ENCODE data around the gene ECE1.

Gene ECE1

GRCh38 chr1:21313886-21314721 is 23.8 kb upstream of the ECE1 start:
- DNase-seq (ENCODE audit: low read depth, low spot score), result no peak
- in situ Hi-C loops (cut with HindIII; ENCODE audit: low sequenced_read_pairs), result no loop called here
- no peak overlapping the region for H3K4me3 ChIP-seq (ENCODE audit: low read depth, low read length)
- TF ChIP-seq CTCF (IDR thresholded peaks at IDR 0.05; ENCODE audit: low read depth, low read length), result no peak

- in situ Hi-C loops (cut with HindIII; ENCODE audit: low sequenced_read_pairs), result no loop called here
- DNase-seq (ENCODE audit: low read depth, low spot score), result peak; percentile 52
- TF ChIP-seq CTCF (IDR thresholded peaks at IDR 0.05; ENCODE audit: low read depth, low read length), result no peak
- H3K4me3 ChIP-seq (ENCODE audit: low read depth, low read length), result no peak overlapping the region
Observed at GRCh38 chr1:21313203-21313885, 23.1 kb upstream of the ECE1 start.

GRCh38 chr1:21312407-21312992 is 22.2 kb upstream of the ECE1 start:
- in situ Hi-C loops (cut with HindIII; ENCODE audit: low sequenced_read_pairs), result no loop called here
- no peak for DNase-seq (ENCODE audit: low read depth, low spot score)
- no peak for TF ChIP-seq CTCF (IDR thresholded peaks at IDR 0.05; ENCODE audit: low read depth, low read length)
- H3K4me3 ChIP-seq (ENCODE audit: low read depth, low read length), result no peak overlapping the region

GRCh38 chr1:21311016-21311415 is 20.8 kb upstream of the ECE1 start:
- H3K4me3 ChIP-seq (ENCODE audit: low read depth, low read length), result no peak overlapping the region
- TF ChIP-seq CTCF (IDR thresholded peaks at IDR 0.05; ENCODE audit: low read depth, low read length), result no peak
- in situ Hi-C loops (cut with HindIII; ENCODE audit: low sequenced_read_pairs), result no loop called here
- no peak for DNase-seq (ENCODE audit: low read depth, low spot score)

GRCh38 chr1:21308847-21309652 is 18.8 kb upstream of the ECE1 start:
- peak; percentile 70 for DNase-seq (ENCODE audit: low read depth, low spot score)
- no peak overlapping the region for H3K4me3 ChIP-seq (ENCODE audit: low read depth, low read length)
- in situ Hi-C loops (cut with HindIII; ENCODE audit: low sequenced_read_pairs), result no loop called here
- TF ChIP-seq CTCF (IDR thresholded peaks at IDR 0.05; ENCODE audit: low read depth, low read length), result no peak

- DNase-seq (ENCODE audit: low read depth, low spot score), result no peak
- in situ Hi-C loops (cut with HindIII; ENCODE audit: low sequenced_read_pairs), result no loop called here
Observed at GRCh38 chr1:21308330-21308729, 18.1 kb upstream of the ECE1 start.

More at GRCh38 chr1:21308330-21308729, 18.1 kb upstream of the ECE1 start:
- no peak overlapping the region for H3K4me3 ChIP-seq (ENCODE audit: low read depth, low read length)
- no peak for TF ChIP-seq CTCF (IDR thresholded peaks at IDR 0.05; ENCODE audit: low read depth, low read length)
